NCI-H1417 (cell line): ENCODE measurements around the gene GABRG2.

Experiments
- DNase-seq, 3 experiments: peaks; one replicate each; lab custom pipeline; 2025; lab: John Stamatoyannopoulos, UW

The GABRG2 gene

GRCh38 chr5:162193012-162193411, 125.4 kb downstream of the GABRG2 start:
- no peak for DNase-seq

- DNase-seq: no peak
Observed at GRCh38 chr5:162196351-162196750, 128.8 kb downstream of the GABRG2 start.

- DNase-seq: no peak
Observed at GRCh38 chr5:162202285-162202880, 134.8 kb downstream of the GABRG2 start.
